Activated CD4-positive, alpha-beta T cell treated with anti-CD3 and anti-CD28 coated beads, Interleukin-2, amount 50 U/mL, for 4 hours (primary cell): ENCODE data around the gene TAC3.
A peak's percentile ranks its signal among the peaks of the same experiment; 100 is the strongest.
"Not testable (repeated sequence)": the region's sequence is repeated elsewhere in the genome, so short reads cannot be mapped to it uniquely, and the experiment has no call there.

ENCODE experiments used
- DNase-seq, 2 experiments: peaks; one replicate each; pipeline ENCODE4 v3.0.0-alpha.2; 2020

TAC3 gene

DNA sequence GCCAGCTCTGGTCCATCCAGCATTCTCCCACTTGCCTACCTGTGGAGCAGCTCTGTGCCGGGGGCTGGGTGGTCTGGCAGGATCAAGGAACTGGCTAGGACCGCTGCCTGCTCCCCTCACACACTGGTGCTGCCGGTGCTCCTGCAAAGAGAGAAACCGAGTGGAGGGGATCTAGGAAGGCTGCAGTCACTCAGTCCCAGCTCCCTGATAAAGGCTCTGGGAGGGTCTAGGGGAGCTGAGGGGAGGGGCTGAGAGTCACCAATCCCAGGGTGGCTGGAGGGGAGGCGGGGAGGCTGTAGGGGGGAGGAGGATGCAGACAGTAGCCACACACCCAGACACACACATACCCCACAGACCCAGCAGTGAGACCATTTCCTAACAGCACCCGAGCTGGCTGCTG lies at the start of gene TAC3:
TAC3 (minus strand) TSS at position 182 of the 400 bp plus-strand sequence. CDS start 732 bp downstream, outside the sequence.
- DNase-seq = no peak

GRCh38 chr12:57063991-57064685 lies 47.8 kb upstream of the TAC3 start:
- peak; percentile 42 to 48 for DNase-seq

DNA sequence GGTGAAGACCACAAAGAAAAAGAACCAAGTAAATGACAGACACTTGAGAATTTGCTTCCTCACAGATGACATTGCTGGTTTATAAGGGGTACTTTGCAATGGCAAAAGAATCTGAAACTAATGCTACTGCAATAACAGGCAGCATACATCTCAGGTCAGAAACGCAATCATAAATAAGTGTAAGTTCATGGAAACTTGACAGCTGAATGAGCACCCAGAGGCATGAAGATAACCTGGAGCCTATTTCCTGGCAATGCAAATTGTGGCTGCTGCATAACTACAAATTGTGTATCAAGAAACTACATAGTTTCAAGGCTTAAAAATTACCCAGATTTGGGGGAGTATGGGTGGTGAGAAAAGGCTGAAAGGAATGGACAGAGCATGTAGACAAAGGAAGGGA lies 42.1 kb upstream of the TAC3 start:
- no peak for DNase-seq

DNA sequence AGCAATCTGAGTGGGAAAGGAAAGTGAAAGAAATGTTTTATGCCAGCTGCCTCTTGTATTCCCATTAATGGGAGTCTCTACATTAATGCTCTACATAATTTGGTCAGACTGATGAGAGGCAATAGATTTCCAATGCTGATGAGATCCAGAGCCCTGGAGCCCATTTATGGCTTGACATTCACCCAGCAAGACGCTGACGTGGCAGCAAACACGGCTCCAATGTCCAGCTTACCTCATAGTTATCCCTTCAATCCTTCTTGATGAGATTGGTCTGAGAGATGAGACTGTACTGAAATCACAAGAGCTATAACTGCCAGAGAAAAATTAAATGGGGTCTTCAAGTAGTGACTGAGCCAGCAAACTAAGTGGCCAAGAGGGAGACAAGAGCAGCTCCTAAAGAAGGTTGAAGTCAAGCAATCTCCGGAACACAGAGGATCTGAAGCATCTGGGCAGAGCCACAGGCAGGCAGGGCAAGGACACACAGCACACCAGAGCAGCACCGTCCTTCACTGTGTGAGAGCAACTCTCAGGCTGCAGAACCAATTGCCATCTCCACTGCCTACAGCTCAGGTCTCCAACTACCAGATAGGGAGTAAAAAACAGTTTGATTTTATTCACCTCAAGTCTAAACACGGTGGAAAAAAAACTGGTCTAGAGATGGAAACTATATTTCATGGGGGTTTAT lies 40.9 kb upstream of the TAC3 start:
- no peak for DNase-seq

- no peak for DNase-seq
Measured at GRCh38 chr12:57055824-57056223, 39.5 kb upstream of the TAC3 start.

DNA sequence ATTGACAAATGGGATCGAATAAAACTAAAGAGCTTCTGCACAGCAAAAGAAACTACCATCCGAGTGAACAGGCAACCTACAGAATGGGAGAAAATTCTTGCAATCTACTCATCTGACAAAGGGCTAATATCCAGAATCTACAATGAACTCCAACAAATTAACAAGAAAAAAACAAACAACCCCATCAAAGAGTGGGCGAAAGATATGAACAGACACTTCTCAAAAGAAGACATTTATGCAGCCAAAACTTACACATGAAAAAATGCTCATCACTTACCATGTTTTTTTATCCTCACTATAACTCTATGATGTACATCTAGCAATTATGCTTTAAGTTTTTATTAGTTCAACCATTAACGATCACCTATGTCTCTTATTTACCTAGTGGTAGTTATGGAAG lies 37.6 kb upstream of the TAC3 start:
- not testable (repeated sequence) for DNase-seq

DNA sequence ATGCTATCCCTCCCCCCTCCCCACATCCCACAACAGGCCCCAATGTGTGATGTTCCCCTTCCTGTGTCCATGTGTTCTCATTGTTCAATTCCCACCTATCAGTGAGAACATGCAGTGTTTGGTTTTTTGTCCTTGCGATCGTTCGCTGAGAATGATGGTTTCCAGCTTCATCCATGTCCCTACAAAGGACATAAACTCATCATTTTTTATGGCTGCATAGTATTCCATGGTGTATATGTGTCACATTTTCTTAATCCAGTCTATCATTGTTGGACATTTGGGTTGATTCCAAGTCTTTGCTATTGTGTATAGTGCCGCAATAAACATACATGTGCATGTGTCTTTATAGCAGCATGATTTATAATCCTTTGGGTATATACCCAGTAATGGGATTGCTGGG lies 36.8 kb upstream of the TAC3 start:
- not testable (repeated sequence) for DNase-seq

GRCh38 chr12:57051011-57051410 lies 34.7 kb upstream of the TAC3 start:
- no peak for DNase-seq

GRCh38 chr12:57049890-57050289 lies 33.6 kb upstream of the TAC3 start, which contains the start of gene MYO1A:
TSS of gene MYO1A (minus strand) at chr12:57050129. CDS start at chr12:57048323, 1,806 bp downstream.
- DNase-seq = no peak

GRCh38 chr12:57049119-57049446 lies 32.8 kb upstream of the TAC3 start:
- DNase-seq = no peak

DNA sequence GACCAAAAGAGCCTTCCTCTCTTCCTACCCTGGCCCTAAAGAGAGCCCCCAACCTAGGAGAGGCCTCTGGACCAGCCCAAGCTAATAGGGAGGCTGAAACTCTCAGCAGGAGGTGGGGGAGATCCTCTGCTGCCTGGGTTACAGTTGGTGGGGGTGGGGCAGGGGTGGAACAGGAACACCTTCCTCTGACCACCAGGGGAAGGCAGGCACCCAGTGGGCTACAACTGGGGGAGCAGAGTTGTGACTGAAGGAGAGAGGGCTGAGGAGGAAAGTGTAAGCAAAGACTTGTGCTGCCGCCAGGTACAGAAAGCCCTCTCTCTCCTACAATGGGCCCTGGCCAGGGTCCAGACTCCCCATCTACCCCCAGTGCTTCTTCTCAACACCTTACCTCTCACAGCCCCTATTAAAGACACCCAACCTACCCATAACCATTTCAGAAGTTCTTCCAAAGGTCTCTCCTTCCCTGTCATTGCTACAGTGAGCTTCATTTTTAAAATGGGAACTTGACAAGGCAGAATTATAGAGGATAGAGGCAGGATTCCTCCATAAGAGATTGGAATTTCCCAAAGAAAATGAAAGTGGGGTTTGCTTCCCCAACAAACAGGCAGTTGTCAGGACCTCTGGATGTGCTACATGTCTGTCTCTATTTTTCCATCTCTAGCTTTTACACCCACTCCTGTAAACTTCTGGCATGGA lies 32.2 kb upstream of the TAC3 start:
- DNase-seq = no peak

GRCh38 chr12:57047981-57048380 lies 31.7 kb upstream of the TAC3 start:
- DNase-seq = no peak

DNA sequence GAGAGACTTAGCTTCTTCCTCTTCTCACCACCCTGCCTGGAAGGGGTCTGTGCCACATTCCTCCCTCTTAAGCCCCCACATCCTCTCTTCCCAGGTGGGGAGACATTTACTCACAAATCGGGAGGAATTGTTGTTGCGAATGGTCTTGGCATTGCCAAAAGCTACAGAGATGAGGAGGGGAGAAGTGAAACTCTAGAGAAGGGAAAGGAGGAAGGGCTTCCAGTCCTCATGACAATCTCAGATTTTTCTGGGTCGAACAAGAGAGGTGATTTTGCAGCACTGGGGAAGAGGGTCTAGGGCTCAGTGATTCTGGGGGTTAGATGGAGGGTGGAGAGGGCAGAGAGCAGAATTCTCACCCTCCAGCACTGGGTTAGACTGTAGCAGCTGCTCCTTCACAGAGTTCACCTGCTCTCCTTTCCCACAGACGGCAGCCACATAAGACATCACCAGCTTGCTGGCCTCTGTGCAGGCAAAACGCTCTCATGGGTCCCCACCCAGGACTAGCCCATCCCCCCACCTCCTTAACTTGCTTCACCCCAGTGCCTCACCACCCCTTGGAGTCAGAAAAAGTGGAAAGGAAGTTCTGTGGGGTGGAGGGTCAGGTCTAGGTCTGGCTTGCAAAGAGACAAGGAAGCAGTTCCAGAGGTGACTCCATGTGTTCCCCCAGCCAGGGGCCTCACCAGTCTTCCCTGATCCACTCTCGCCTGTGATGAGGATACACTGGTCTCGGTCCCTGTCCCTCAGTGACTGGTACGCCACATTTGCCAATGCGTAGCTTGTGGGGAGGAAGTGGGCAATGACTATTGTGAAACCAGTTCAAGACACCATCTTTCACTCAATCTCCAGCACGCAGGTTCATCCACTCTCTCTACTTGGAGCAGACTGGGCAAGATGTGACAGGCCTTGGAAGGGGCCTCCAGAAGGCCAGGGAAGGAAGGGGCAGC lies 30.9 kb upstream of the TAC3 start:
- DNase-seq = no peak

DNA sequence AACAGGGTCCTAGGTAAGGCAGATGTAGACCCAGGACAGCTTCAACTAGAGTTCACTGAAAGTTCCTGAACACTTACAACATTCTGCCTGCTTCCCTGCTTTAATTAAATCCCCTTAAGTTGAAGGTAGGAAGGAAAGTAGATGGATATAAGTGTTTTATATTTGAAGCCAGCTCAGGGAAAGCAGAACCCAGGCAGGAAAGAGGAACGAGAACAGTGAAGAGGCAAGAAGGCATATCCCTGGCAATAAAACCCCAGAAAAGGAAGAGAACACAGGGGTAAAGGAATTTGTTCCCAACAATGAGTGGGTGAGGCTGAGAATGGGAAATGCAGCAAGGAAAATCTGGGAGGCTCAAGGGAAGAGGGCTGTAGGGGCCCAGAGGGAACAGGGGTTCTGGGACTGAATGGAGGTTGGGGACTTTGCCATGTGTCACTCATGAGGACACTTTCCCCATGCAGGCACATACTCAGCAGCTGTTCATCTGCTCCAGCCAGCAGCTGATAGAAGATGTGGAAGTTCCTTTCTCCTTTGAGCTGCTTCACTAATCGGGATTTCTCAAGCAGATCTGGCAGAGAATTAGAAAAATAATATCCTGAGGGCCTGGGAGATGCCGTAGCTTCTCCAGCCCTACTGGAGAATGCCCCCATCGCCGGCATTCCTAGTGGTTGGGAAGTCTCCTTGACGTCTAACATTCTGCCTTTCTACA lies 29.9 kb upstream of the TAC3 start:
- DNase-seq = no peak

DNA sequence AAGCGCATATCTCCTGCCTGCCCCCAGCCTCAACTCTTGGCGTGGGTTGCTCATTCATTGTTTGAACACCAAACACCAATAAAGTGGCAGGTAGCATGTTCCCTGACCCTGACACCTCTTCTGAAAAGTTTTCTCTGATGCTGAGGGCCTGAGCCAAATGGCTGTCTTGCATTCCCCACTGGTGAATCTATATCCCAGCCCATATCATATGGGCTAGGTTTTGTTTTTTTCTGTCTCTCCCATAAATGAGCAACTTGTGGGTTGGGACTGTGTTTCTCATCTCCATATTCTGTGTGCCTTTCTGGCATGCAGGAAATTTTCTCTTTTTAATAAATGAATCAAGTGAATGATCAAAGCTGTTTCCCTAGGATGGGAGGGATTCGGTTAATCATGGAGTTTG lies 28.6 kb upstream of the TAC3 start:
- no peak for DNase-seq

DNA sequence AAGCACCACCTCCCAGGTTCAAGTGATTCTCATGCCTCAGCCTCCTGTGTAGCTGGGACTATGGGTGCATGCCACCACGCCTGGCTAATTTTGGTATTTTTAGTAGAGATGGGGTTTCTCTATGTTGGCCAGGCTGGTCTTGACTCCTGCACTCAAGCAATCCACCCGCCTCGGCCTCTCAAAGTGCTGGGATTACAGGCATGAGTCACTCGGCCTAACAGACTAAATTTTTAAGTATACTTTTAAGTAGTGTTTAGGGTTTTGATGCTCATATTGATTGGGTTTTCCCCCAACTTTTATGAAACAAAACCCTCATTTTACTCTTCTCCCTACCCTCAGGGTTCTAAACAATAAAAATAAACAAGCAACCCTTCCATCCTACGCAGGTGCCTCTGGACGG lies 28.1 kb upstream of the TAC3 start:
- DNase-seq = no peak

DNA sequence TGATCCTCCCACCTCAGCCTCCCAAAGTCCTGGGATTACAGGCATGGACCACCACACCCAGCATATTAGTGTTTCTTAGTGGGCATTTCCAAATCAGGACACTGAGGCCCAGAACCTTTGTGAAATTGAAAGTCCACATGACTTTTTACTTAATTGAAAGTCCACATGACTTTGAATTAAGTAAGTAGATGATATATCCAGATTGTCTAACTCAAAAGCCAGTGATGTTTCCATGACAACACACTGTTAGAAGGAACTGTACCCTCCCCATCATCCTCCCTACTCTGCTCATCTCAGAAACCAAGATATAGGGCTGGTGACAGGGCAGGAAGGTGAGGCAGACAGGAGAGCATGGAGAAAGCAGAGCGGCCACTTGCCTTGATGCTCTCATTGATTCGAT lies 26.4 kb upstream of the TAC3 start:
- DNase-seq = no peak

DNA sequence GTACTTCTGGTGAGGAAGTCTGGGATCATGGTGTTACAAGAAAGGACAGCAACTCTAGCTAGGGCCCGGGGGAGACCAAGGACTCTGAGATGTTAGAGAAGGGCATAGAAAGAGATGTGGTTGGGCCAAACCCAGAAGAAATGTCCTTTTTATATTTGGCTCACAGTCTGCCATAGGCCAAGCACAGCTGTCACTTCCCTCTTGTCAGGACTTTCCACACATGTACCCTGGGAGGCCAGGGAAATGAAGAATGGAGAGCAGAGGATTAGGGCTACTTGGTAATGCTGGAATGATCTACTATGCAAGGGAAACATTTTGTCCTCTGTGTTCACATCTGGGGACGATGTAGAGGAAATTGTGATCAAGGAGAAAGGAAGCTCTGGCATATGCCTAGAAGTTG lies 24.4 kb upstream of the TAC3 start:
- no peak for DNase-seq

GRCh38 chr12:57040211-57040610 lies 23.9 kb upstream of the TAC3 start:
- DNase-seq = no peak

GRCh38 chr12:57039016-57039798 lies 22.9 kb upstream of the TAC3 start:
- DNase-seq = no peak

DNA sequence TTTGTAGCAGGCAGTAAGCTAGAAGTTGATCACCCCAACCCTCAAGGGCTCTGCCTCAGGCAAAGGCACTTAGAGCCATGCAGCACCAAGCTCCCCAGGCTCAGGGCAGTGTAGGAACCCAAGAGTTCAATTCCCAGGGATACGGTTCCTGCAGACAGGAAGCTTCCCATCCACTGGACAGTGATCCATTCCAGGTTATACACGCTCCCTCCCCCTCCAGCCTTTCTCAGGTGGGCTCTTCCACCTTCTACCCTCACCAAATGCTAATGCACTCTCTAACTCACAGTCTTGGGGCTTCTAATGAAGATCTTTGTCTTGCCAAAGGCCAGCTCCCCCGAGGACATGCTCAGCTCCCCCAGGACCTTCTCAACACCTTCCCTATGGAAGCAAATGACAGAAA lies 20.9 kb upstream of the TAC3 start:
- DNase-seq = no peak

DNA sequence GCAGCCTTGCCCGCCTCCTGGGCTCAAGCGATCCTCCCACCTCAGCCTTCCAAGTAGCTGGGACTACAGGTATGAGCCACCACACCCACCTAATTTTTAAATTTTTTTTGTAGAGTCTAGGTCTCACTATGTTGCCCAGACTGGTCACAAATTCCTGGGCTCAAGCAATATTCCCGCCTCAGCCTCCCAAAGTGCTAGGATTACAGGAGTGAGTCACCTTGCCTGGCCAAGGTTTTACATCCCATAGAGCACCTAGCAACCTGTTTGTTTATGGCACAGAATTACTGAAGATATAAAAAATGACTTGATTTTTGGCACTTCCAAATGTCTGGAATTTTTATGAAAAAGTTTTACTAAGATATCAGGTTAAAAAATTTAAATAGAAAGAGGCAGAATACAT lies 17.1 kb upstream of the TAC3 start:
- DNase-seq = no peak
